A673 (cell line): ENCODE results near the gene EDN1. TPM values are rescaled to one million over a fixed set of nuclear protein-coding genes. Genes with fewer than 3 reads are reported as not detected.
A peak's percentile ranks its signal among the peaks of the same experiment; 100 is the strongest.

Experiments used
- Bru-seq: library from RNA; stranded (reverse); fragments of 400-500 nt; gene quantifications from one replicate; lab custom pipeline; 2021; lab: Mats Ljungman, UMichigan
- BruChase-seq, 2 experiments: library from RNA; stranded (reverse); fragments of 400-500 nt; gene quantifications; one replicate each; lab custom pipeline; 2021; lab: Mats Ljungman, UMichigan
- BruUV-seq: library from RNA; stranded (reverse); fragments of 400-500 nt; replicated peaks from 2 replicates; lab custom pipeline; 2021; lab: Mats Ljungman, UMichigan
- CTCF ChIA-PET: fragments of 300-600 bp; sonication (Branson Sonifier 250); formaldehyde crosslinking; loops from one replicate; lab custom pipeline; 2022; ENCODE audit warnings: antibody characterized with exemption; lab: Charles Lee
- POLR2A ChIA-PET: fragments of 300-600 bp; sonication (Branson Sonifier 250); formaldehyde crosslinking; loops from one replicate; lab custom pipeline; 2022; ENCODE audit warnings: antibody characterized with exemption; ENCODE audit not compliant: low non-redundant PET; lab: Charles Lee
- DNase-seq: peaks from one replicate; pipeline ENCODE4 v3.0.0-alpha.2; 2015; ENCODE audit warnings: low spot score
- H3K27ac ChIP-seq: fragments of 200-600 bp; sonication (generic); 2 replicates; pipeline ENCODE4 v1.5.1; 2016; ENCODE audit warnings: mixed run types, low read depth, mild to moderate bottlenecking, mixed read lengths, antibody characterized with exemption, low read length; ENCODE audit not compliant: poor library complexity, severe bottlenecking
- H3K27me3 ChIP-seq: fragments of 200-600 bp; sonication (generic); replicated peaks from 2 replicates; pipeline ENCODE4 v1.6.1; 2017; ENCODE audit warnings: mixed run types, low read depth, mild to moderate bottlenecking, mixed read lengths, antibody characterized with exemption, low read length; ENCODE audit not compliant: insufficient read depth, poor library complexity
- H3K36me3 ChIP-seq: fragments of 200-600 bp; sonication (generic); 2 replicates; pipeline ENCODE4 v1.6.1; 2016; ENCODE audit warnings: mixed run types, mild to moderate bottlenecking, mixed read lengths, antibody characterized with exemption, low read length; ENCODE audit not compliant: insufficient read depth, poor library complexity, severe bottlenecking
- H3K4me1 ChIP-seq: fragments of 200-600 bp; sonication (generic); 2 replicates; pipeline ENCODE4 v1.6.1; 2017; ENCODE audit warnings: mixed run types, mild to moderate bottlenecking, mixed read lengths, antibody characterized with exemption, low read length; ENCODE audit not compliant: insufficient read depth, poor library complexity, severe bottlenecking
- H3K4me3 ChIP-seq: fragments of 200-600 bp; sonication (generic); 2 replicates; pipeline ENCODE4 v1.5.1; 2016; ENCODE audit warnings: low read depth, mixed run types, mild to moderate bottlenecking, mixed read lengths, low read length; ENCODE audit not compliant: poor library complexity, severe bottlenecking
- H3K9me3 ChIP-seq: fragments of 200-600 bp; sonication (generic); 2 replicates; pipeline ENCODE4 v1.6.1; 2016; ENCODE audit warnings: mixed run types, low read depth, mild to moderate bottlenecking, mixed read lengths, antibody characterized with exemption, low read length; ENCODE audit not compliant: poor library complexity, severe bottlenecking
- EZH2 ChIP-seq: fragments of 200-600 bp; sonication (generic); IDR thresholded peaks from 2 replicates; pipeline ENCODE4 v1.6.1; 2017; ENCODE audit warnings: borderline replicate concordance, low read depth, mild to moderate bottlenecking, mixed read lengths, antibody characterized with exemption, low read length; ENCODE audit not compliant: poor library complexity, severe bottlenecking
- intact Hi-C: fragments of 100-400 bp; cut with micrococcal nuclease; formaldehyde crosslinking; loops from one replicate; pipeline ENCODE4 v1.10.0; 2022; ENCODE audit not compliant: unreplicated experiment
- long read RNA-seq: library from polyadenylated mRNA; stranded (forward); transcript quantifications from one replicate; pipeline ENCODE4 v2.0.0, GENCODE V29; 2022
- total RNA-seq: library from RNA; stranded (reverse); gene quantifications from 2 replicates; pipeline ENCODE4 v1.2.3, GENCODE V29; 2021
- TF ChIP-seq, protein P1 (sequence below): fragments of 300-800, 200-600 bp; sonication (generic); conservative IDR thresholded peaks from 2 replicates; pipeline ENCODE4 v1.5.1; 2017; ENCODE audit warnings: low read depth, mild to moderate bottlenecking, antibody characterized with exemption, low read length, moderate library complexity, mixed read lengths

Gene EDN1
- total RNA-seq = not detected in 2 replicates
- Bru-seq, nascent RNA = percentile 18 among the genes with signal in this experiment
- percentile 6 among the genes with signal in this experiment for BruChase-seq, experiment 1, labeled RNA remaining after a 2-hour chase
- percentile 22 among the genes with signal in this experiment for BruChase-seq, experiment 2, labeled RNA remaining after a 6-hour chase
- long read RNA-seq, partial matches to known transcripts = 0 of 1 reads
- long read RNA-seq, other reads (novel, unspliced or antisense) = 0 of 1 reads

DNA sequence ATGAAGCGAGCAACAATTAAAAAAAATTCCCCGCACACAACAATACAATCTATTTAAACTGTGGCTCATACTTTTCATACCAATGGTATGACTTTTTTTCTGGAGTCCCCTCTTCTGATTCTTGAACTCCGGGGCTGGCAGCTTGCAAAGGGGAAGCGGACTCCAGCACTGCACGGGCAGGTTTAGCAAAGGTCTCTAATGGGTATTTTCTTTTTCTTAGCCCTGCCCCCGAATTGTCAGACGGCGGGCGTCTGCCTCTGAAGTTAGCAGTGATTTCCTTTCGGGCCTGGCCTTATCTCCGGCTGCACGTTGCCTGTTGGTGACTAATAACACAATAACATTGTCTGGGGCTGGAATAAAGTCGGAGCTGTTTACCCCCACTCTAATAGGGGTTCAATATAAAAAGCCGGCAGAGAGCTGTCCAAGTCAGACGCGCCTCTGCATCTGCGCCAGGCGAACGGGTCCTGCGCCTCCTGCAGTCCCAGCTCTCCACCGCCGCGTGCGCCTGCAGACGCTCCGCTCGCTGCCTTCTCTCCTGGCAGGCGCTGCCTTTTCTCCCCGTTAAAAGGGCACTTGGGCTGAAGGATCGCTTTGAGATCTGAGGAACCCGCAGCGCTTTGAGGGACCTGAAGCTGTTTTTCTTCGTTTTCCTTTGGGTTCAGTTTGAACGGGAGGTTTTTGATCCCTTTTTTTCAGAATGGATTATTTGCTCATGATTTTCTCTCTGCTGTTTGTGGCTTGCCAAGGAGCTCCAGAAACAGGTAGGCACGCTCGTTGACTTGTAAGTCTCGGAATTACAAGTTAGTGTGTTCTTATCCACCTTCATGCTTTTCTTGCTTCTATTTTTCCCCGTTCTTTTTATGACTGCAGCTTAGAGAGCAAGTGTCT is at the start of gene EDN1:
Gene EDN1 (plus strand): TSS at position 429 of the 888 bp plus-strand sequence. CDS start 269 bp downstream, at position 698.
- intact Hi-C loops = loop anchor here (5.0 kb wide), 3 partner anchors 138 to 638 kb away; no protein-coding TSS in a partner anchor

GRCh38 chr6:12241493-12242175 is 48.5 kb upstream of the EDN1 start:
- POLR2A ChIA-PET = no interaction called here
- Histone ChIP-seq H3K4me1 (no peaks in the 10 kb centered on the region), H3K27me3 (no peaks in the 10 kb centered on the region), H3K36me3 (no peaks in the 10 kb centered on the region), H3K27ac (no peak overlapping the region), H3K9me3 (no peaks in the 10 kb centered on the region), H3K4me3 (no peak overlapping the region)
- CTCF ChIA-PET = no interaction called here
- intact Hi-C loops = no loop called here
- BruUV-seq = no TSS peak
- TF ChIP-seq EZH2 = no peak
- TF ChIP-seq, protein P1, sequence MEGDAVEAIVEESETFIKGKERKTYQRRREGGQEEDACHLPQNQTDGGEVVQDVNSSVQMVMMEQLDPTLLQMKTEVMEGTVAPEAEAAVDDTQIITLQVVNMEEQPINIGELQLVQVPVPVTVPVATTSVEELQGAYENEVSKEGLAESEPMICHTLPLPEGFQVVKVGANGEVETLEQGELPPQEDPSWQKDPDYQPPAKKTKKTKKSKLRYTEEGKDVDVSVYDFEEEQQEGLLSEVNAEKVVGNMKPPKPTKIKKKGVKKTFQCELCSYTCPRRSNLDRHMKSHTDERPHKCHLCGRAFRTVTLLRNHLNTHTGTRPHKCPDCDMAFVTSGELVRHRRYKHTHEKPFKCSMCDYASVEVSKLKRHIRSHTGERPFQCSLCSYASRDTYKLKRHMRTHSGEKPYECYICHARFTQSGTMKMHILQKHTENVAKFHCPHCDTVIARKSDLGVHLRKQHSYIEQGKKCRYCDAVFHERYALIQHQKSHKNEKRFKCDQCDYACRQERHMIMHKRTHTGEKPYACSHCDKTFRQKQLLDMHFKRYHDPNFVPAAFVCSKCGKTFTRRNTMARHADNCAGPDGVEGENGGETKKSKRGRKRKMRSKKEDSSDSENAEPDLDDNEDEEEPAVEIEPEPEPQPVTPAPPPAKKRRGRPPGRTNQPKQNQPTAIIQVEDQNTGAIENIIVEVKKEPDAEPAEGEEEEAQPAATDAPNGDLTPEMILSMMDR = no peak
- no peak for DNase-seq

More for the DNA sequence above, at the start of gene EDN1:
- POLR2A ChIA-PET = no interaction called here
- peak; percentile 87 for DNase-seq
- H3K4me3 ChIP-seq = peak within 1 kb of the TSS; percentile 39
- no peaks in the 10 kb centered on the region for H3K9me3 ChIP-seq
- no peak within 1 kb of the TSS for H3K27ac ChIP-seq
- TF ChIP-seq, protein P1 = peak; percentile 45
- TF ChIP-seq EZH2 = peak; percentile 30
- H3K27me3 ChIP-seq = peaks cover 25% of the 10 kb centered on the region
- no peaks in the 10 kb centered on the region for H3K4me1 ChIP-seq
- no peaks in the 10 kb centered on the region for H3K36me3 ChIP-seq
- BruUV-seq = no TSS peak
- CTCF ChIA-PET = interaction anchor here (0.6 to 1.8 kb wide), 6 partner anchors 10 to 635 kb away, joined by 3 to 8 read pairs (median 5); partner anchors contain the start of gene HIVEP1

GRCh38 chr6:12243169-12243568 is 47.0 kb upstream of the EDN1 start:
- TF ChIP-seq EZH2 = no peak
- TF ChIP-seq, protein P1 = no peak
- CTCF ChIA-PET = no interaction called here
- H3K36me3 ChIP-seq = no peaks in the 10 kb centered on the region
- intact Hi-C loops = no loop called here
- no peaks in the 10 kb centered on the region for H3K9me3 ChIP-seq
- no peak for DNase-seq
- POLR2A ChIA-PET = no interaction called here
- H3K27me3 ChIP-seq = no peaks in the 10 kb centered on the region
- no TSS peak for BruUV-seq
- no peaks in the 10 kb centered on the region for H3K4me1 ChIP-seq
- H3K27ac ChIP-seq = no peak overlapping the region
- H3K4me3 ChIP-seq = no peak overlapping the region
